H1 (cell line): ENCODE results near the gene PCAT7.

Experiments
- CEBPB ChIP-seq: IDR thresholded peaks from 2 replicates; pipeline ENCODE4 v1.6.1; 2012; ENCODE audit warnings: low read depth, low read length
- POLR2AphosphoS5 ChIP-seq: IDR thresholded peaks from 2 replicates; pipeline ENCODE4 v1.6.1; 2011; ENCODE audit warnings: low read depth, low read length
- TF ChIP-seq, protein P1 (sequence below), 3 experiments: IDR thresholded peaks; 1 replicate in 2 of 3; 2 replicates in 1 of 3; pipeline versions ENCODE4 v1.5.1 to v1.6.1; 2011; ENCODE audit warnings: low read length in 3 of 3, mild to moderate bottlenecking in 3 of 3, inconsistent platforms in 2 of 3, low read depth in 1 of 3, moderate library complexity in 1 of 3; ENCODE audit not compliant: insufficient read depth in 1 of 3; ENCODE audit errors: control extremely low read depth in 1 of 3
- TF ChIP-seq, protein P2 (sequence below): IDR thresholded peaks from 2 replicates; pipeline ENCODE4 v1.6.1; 2012; ENCODE audit warnings: inconsistent platforms

DNA sequence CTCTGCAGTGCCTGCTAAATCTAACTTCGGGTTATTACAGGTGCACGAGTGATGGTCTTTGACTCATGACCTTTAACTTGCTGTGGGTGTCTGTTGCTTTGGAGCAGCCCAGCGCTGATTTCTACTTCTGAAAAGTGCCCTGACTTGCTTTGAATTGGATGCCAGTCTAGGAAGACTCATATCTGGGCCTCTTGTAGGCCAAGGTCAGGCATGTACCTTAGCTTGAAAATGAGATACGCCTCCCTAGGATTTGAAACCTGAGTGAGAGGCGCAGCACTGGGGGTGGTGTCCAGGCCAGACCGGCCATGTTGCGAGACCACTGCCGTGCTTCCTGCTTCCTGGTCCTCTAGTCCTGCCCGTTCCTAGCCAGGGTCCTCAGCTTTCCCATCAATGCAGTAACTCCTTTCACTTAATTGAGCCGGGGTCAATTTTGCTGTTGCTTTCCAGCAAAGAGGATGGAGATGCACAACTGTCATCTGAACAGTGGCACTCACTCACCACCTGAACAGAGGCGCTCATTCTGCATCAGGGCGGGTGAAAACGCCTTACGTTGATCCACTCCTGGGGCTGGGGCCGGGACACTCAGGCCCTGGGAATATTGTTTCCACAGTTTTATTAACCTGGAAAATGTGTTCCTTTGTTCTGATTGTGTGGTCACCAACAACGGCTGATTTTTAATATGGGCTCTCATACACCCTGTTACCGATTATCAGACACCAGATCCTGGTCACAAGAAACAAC is 14.3 kb downstream of the PCAT7 start:
- TF ChIP-seq, protein P1, sequence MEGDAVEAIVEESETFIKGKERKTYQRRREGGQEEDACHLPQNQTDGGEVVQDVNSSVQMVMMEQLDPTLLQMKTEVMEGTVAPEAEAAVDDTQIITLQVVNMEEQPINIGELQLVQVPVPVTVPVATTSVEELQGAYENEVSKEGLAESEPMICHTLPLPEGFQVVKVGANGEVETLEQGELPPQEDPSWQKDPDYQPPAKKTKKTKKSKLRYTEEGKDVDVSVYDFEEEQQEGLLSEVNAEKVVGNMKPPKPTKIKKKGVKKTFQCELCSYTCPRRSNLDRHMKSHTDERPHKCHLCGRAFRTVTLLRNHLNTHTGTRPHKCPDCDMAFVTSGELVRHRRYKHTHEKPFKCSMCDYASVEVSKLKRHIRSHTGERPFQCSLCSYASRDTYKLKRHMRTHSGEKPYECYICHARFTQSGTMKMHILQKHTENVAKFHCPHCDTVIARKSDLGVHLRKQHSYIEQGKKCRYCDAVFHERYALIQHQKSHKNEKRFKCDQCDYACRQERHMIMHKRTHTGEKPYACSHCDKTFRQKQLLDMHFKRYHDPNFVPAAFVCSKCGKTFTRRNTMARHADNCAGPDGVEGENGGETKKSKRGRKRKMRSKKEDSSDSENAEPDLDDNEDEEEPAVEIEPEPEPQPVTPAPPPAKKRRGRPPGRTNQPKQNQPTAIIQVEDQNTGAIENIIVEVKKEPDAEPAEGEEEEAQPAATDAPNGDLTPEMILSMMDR (IDR thresholded peaks at IDR 0.05; ENCODE audit: control extremely low read depth in 1 of 3, insufficient read depth in 1 of 3, low read depth in 1 of 3, low read length in 3 of 3): no peak
- no peak for TF ChIP-seq CEBPB
- TF ChIP-seq, protein P2, sequence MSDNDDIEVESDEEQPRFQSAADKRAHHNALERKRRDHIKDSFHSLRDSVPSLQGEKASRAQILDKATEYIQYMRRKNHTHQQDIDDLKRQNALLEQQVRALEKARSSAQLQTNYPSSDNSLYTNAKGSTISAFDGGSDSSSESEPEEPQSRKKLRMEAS: no peak
- no peak for TF ChIP-seq POLR2AphosphoS5
